HT-29 (cell line): ENCODE data around the gene SSBP4. TPM values are rescaled to one million over a fixed set of nuclear protein-coding genes. Genes with fewer than 3 reads are reported as not detected.

Source experiments
- DNase-seq: peaks from one replicate; pipeline ENCODE4 v3.0.0-alpha.2; 2015; ENCODE audit warnings: low spot score
- total RNA-seq: library from RNA; depleted of rRNA; stranded (reverse); fragments of >200 nt; shearing (Covaris generic); gene quantifications from 2 replicates; pipeline ENCODE4 v1.2.3, GENCODE V29; 2014

SSBP4 gene
- total RNA-seq, 1 experiment from 2014 or later, result 87.1 TPM

GRCh38 chr19:18443831-18444230 is 24.6 kb downstream of the SSBP4 start:
- no peak for DNase-seq

GRCh38 chr19:18444513-18444912 is 25.3 kb downstream of the SSBP4 start:
- no peak for DNase-seq

GRCh38 chr19:18445262-18445948 is 26.2 kb downstream of the SSBP4 start:
- DNase-seq, result no peak

GRCh38 chr19:18446145-18446810 is 27.1 kb downstream of the SSBP4 start:
- no peak for DNase-seq

- DNase-seq, result no peak
These were observed 27.7 kb downstream of the SSBP4 start for GRCh38 chr19:18446811-18447359.

DNA sequence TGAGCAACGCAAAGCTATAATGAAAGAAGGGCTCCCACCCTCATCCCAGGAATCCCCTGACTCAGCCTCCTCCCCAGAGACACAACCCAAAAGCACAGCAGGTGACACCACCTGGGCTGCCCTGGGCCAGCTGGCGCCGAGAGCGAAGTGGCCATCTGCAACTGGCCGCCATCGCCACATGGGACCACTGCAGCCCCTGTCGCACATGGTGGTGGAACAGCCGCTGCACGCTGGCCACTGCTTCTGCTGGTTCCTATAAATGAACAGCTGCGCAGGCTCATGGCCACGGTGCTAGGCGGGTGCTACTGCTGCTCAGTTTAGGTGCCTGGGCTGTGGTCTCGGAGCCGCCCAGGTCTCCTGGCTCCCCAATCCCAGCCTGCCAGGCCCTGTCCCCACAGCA is 30.4 kb downstream of the SSBP4 start:
- DNase-seq, result no peak

DNA sequence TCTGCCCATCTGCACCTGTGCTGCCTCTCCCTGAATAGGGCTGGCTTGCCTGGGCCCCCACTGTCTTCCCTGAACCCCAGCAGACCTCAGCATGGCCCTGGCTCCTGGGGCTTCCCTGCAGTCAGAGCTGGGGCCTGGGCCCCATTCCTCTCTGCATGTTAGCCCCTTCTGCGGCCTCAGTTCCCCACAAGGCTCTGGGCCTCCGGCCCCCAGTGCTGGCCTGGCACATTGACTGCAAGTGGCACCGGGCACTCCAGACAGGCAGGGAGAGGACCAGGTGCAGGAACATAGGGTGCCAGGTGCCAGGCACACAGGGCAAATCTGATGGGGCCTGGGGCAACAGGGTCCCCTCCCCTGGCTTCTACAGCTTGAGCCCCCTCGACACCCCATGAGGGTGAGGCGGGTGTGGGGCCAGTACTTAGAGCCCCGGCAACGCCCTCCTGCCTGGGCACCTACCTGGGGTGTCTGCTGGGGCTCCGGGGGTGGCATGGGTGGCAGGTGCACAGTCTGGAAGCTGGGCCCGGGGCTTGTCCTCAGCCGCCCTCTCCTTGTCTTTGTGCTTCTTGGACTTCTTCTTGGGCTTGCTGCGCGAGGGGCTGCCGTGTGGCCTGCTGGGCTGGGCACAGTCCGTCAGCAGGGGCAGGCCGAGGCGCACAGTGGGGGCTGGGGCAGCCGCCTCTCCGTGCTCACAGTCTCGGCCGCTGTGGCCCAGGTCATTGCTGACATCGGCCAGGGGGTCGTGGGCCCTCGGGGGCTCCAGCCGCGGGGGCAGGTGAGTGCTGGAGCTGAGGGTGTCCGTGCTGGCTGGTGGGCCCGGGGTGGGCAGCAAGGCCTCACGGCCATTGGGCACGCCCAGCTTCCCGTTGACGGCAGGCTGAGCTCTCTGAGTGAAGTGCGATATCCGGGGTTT is 31.1 kb downstream of the SSBP4 start:
- DNase-seq, result no peak

GRCh38 chr19:18450931-18451836 is 32.0 kb downstream of the SSBP4 start:
- peak; percentile 73 for DNase-seq

- no peak for DNase-seq
These were observed 33.2 kb downstream of the SSBP4 start for GRCh38 chr19:18452386-18452785.

DNA sequence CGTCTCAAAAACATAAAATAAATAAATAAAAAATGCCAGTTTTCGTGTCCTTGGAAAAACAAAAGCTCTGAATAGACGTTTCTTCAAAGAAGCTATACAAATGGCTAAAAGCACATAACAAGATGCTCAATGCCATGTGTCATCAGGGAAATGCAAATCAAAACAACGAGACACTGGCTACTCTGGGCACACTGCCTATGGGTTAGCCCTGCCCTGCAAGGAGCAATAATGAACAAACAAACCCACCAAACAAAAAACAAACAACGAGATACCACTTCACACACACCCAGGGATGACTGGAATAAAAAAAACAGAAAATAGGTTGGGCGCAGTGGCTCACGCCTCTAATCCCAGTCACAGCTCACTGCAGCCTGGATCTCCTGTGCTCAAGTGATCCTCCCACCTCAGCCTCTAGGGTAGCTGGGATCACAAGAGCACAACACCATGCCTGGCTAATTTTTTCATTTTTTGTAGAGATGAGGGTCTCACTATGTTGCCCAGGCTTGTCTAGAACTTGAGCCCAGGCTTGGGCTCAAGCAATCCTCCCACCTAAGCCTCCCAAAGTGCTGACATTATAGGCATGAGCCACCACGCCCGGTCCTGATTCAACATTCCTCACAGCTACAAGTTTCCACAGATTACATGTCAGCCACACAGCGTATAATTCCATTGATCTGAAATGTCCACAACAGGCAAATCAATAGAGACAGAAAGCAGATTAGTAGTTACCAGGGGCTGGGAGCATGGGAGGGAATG is 34.2 kb downstream of the SSBP4 start:
- no peak for DNase-seq

- DNase-seq, result no peak
These were observed 37.1 kb downstream of the SSBP4 start for GRCh38 chr19:18456279-18456678.

- DNase-seq, result no peak
These were observed 37.8 kb downstream of the SSBP4 start for GRCh38 chr19:18456974-18457373.

DNA sequence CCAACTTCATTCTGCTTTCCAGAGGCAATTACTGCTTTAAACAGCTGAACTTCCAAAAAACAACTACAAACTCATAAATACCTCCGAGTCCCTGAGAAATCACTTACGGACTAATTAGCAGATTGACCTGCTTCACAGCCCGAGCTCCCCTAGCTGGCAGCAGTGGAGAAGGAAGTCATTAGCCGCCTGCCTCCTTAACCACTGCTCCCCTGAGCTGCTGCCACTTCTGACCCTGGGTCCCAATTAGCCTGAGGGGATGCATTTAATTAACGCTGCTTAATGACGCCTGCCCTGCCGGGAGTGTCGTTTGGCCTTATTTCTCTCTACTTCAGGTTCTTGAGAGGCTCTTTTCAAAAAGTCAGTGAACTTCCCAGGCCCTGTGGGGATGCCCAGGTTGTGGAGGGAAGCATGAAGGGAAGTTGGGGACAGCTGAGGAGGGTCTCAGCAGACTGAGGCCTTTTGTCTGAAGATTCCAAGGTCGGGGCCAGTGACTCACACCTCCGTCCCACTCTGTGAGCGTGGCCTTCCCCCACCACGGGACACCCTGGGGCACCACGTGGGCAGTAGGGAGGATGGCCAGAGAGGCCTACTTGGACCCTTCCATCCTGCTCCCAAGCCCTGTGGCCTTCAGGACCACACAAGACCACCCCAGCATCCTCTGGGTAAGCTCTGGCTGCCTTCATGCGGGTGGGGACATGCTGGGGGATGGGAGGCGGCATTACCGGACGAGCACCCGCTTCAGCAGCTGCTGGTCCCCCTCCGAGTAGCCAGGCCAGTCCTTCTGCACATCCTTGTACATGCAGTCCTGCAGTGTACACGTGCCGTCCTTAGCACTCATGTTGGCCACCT is 38.5 kb downstream of the SSBP4 start:
- DNase-seq, result no peak

GRCh38 chr19:18460900-18461299 is 41.7 kb downstream of the SSBP4 start:
- DNase-seq, result no peak

- no peak for DNase-seq
These were observed 42.3 kb downstream of the SSBP4 start for GRCh38 chr19:18461471-18461870.

- peak; percentile 28 for DNase-seq
These were observed 45.4 kb downstream of the SSBP4 start for GRCh38 chr19:18464646-18465045.

GRCh38 chr19:18465214-18465963 is 46.2 kb downstream of the SSBP4 start:
- DNase-seq, result no peak

- DNase-seq, result no peak
These were observed 46.8 kb downstream of the SSBP4 start for GRCh38 chr19:18465964-18466339.

GRCh38 chr19:18466354-18466753 is 47.2 kb downstream of the SSBP4 start:
- DNase-seq, result no peak
